H1 (cell line): ENCODE results near the gene ZNF575. TPM values are rescaled to one million over a fixed set of nuclear protein-coding genes. Genes with fewer than 3 reads are reported as not detected.
A peak's percentile ranks its signal among the peaks of the same experiment; 100 is the strongest.

ENCODE experiments used
- CTBP2 ChIP-seq: IDR thresholded peaks from 2 replicates; pipeline ENCODE4 v1.7.0; 2011; ENCODE audit warnings: borderline replicate concordance, mild to moderate bottlenecking, moderate library complexity, mixed read lengths, low read length; ENCODE audit not compliant: insufficient read depth, insufficient read length
- JUN ChIP-seq: IDR thresholded peaks from 2 replicates; pipeline ENCODE4 v1.6.1; 2011; ENCODE audit warnings: low read depth, mild to moderate bottlenecking, improper control_type of control experiment, low read length
- MAX ChIP-seq: IDR thresholded peaks from 2 replicates; pipeline ENCODE4 v1.6.1; 2012; ENCODE audit warnings: inconsistent platforms
- polyA plus RNA-seq, 7 experiments: library from polyadenylated mRNA; depleted of rRNA in 3 of 7; stranded (reverse) in 5 of 7; unstranded in 2 of 7; fragments of >200 nt in 5 of 7; fragments of 200-250 nt in 2 of 7; gene quantifications; 1 replicate in 5 of 7; 2 replicates in 1 of 7; 4 replicates in 1 of 7; pipeline versions ENCODE4 v1.2.1 to v1.2.3, GENCODE V29; 2011 to 2013; ENCODE audit warnings: missing spikeins in 2 of 7, mixed read lengths in 2 of 7
- total RNA-seq: library from RNA; stranded (reverse); fragmentation: NEBNext Ultra II Directional; extraction: Animal tissue kit (Norgen Biotek cat#: 25700); gene quantifications from 2 replicates; pipeline ENCODE4 v1.2.1, GENCODE V29; 2021

ZNF575 gene
- total and polyA plus RNA-seq, 2 of the 8 experiments (the other 6 are each of a cell fraction or from before 2014, with no cell fraction given) = 0.05 TPM; not detected in 1

GRCh38 chr19:43524922-43525835 lies 7.8 kb upstream of the ZNF575 start (continued):
- 0 out of 2 replicates have a peak, but pooled peaks have one; percentile 17 for TF ChIP-seq MAX
- no peak for TF ChIP-seq CTBP2
- TF ChIP-seq JUN = no peak
